ENCODE results near the gene BTBD1.
A peak's percentile ranks its signal among the peaks of the same experiment; 100 is the strongest.

The BTBD1 gene

GRCh38 chr15:82993144-82993543, 73.9 kb downstream of the BTBD1 start:
- DNase-seq (ENCODE audit: low spot score) = no peak

GRCh38 chr15:82992436-82992998, 74.5 kb downstream of the BTBD1 start:
- no peak for DNase-seq (ENCODE audit: low spot score)

GRCh38 chr15:82986442-82986780, 80.6 kb downstream of the BTBD1 start:
- peak; percentile 14 for DNase-seq (ENCODE audit: low spot score)

- peak; percentile 94 for DNase-seq (ENCODE audit: low spot score)
Observed at GRCh38 chr15:82985688-82986441, 81.2 kb downstream of the BTBD1 start, which contains the start of gene RAMAC. RAMAC (plus strand) TSS chr15:82986210; CDS start chr15:82989019, 2,809 bp downstream.

GRCh38 chr15:82980981-82981380, 86.1 kb downstream of the BTBD1 start:
- no peak for DNase-seq (ENCODE audit: low spot score)

- DNase-seq (ENCODE audit: low spot score) = no peak
Observed at GRCh38 chr15:82979726-82980125, 87.3 kb downstream of the BTBD1 start.

GRCh38 chr15:82978438-82978837, 88.6 kb downstream of the BTBD1 start:
- no peak for DNase-seq (ENCODE audit: low spot score)

- DNase-seq (ENCODE audit: low spot score) = no peak
Observed at GRCh38 chr15:82977076-82977475, 90.0 kb downstream of the BTBD1 start.

- no peak for DNase-seq (ENCODE audit: low spot score)
Observed at GRCh38 chr15:82972990-82973389, 94.1 kb downstream of the BTBD1 start.

- no peak for DNase-seq (ENCODE audit: low spot score)
Observed at GRCh38 chr15:82971218-82971984, 95.7 kb downstream of the BTBD1 start.

- DNase-seq (ENCODE audit: low spot score) = no peak
Observed at GRCh38 chr15:82970696-82971095, 96.4 kb downstream of the BTBD1 start.

GRCh38 chr15:82970078-82970686, 96.9 kb downstream of the BTBD1 start:
- no peak for DNase-seq (ENCODE audit: low spot score)

- DNase-seq (ENCODE audit: low spot score) = no peak
Observed at GRCh38 chr15:82969353-82969752, 97.7 kb downstream of the BTBD1 start.

GRCh38 chr15:82968066-82968465, 99.0 kb downstream of the BTBD1 start:
- DNase-seq (ENCODE audit: low spot score) = no peak

GRCh38 chr15:82966671-82967071, 100.4 kb downstream of the BTBD1 start:
- no peak for DNase-seq (ENCODE audit: low spot score)
